GM12892 (cell line): Measurements from ENCODE around the gene MED8.
"Not testable (repeated sequence)": the region's sequence is repeated elsewhere in the genome, so short reads cannot be mapped to it uniquely, and the experiment has no call there.

ENCODE experiments used
- DNase-seq: peaks from one replicate; pipeline ENCODE4 v3.0.0; 2011; ENCODE audit not compliant: insufficient read length
- FAIRE-seq: peaks from 2 replicates; lab custom pipeline; 2011; peaks lifted over from hg19 to GRCh38; lab: Jason Lieb, UNC
- POLR2A ChIP-seq: IDR thresholded peaks from 2 replicates; pipeline ENCODE4 v1.6.1; 2011; ENCODE audit warnings: low read depth, low read length, control low read depth
- POLR2AphosphoS5 ChIP-seq: IDR thresholded peaks from 2 replicates; pipeline ENCODE4 v1.6.1; 2011; ENCODE audit warnings: low read depth, low read length, control low read depth
- TAF1 ChIP-seq: IDR thresholded peaks from 2 replicates; pipeline ENCODE4 v1.6.1; 2011; ENCODE audit warnings: low read depth, mild to moderate bottlenecking, control low read depth, low read length, borderline replicate concordance

Gene MED8

DNA sequence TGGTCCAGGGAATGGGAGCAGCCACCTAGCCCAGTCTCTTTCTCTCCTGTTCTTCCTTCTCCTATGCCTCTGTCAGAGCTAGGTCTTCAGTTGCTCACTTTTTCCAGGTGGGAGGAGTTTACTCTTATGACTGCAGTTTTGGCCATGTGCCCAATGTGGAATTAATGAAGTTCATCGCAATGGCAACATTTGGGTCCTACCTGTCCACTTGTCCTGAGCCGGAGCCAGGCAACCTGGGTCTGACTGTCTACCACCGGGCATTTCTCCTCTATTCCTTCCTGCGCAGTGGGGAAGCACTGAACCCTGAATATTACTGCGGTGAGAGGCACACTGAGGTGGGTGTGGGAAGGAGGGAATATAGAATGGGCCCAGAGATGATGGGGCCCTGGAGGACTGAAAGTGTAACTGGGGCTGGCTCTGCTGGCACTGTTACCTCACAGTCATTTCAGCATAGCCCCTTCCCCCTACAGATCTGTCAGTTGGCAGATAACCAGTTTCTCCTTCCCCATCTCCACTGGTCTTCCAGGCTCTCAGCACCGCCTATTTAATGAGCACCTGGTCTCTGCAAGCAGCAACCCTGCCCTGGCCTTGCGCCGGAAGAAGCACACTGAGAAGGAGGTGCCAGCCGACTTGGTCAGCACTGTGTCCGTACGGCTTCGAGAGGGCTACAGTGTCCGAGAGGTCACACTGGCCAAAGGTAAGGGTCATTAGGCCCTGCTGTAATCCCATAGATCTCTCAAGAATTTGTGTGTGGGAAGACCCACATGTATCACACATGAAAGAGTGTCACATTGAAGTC lies 30.2 kb upstream of the MED8 start:
- FAIRE-seq: no peak
- TF ChIP-seq POLR2AphosphoS5: no peak
- no peak for TF ChIP-seq TAF1
- no peak for TF ChIP-seq POLR2A
- DNase-seq: no peak

DNA sequence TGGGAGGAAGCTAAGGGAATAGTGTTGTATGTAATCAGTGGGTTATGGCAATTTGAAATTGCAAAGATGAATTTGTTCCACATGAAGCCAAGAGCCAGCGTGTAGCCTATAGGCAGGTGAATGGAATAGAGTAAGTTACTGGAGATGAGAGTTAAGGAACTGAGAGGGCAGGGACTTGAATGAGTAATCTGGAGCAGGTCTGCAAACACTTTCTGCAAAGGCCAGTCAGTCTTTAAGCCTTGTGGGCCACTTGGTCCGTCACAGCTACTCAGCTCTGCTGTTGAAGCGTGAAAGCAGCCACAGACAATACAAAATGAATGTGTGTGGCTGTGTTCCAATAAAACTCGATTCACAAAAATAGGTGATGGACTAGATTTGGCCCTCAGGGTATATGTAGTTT lies 29.3 kb upstream of the MED8 start:
- FAIRE-seq (no peak), DNase-seq (no peak)
- no peak for TF ChIP-seq POLR2A
- TF ChIP-seq TAF1: no peak
- no peak for TF ChIP-seq POLR2AphosphoS5

DNA sequence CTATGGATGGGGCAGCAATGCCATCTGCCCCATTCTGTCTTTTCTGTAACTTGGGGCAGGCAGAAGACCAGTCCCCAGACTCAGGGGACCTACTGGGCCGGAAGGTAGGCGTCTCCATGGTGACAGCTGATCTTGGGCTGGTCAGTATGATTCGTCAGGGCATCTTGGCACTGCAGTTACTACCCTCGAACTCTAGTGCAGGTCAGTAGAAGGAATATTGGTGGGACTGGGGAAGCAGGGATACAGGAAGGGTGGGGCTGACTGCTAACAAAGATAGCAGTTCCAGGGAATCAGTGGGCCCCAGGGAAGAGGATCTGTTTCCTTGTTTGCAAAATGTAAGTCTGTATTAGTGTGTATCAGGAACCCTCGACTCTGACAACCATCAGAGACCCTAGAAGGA lies 26.3 kb upstream of the MED8 start:
- no peak for FAIRE-seq
- no peak for DNase-seq
- TF ChIP-seq POLR2AphosphoS5 (no peak), TAF1 (no peak), POLR2A (no peak)

DNA sequence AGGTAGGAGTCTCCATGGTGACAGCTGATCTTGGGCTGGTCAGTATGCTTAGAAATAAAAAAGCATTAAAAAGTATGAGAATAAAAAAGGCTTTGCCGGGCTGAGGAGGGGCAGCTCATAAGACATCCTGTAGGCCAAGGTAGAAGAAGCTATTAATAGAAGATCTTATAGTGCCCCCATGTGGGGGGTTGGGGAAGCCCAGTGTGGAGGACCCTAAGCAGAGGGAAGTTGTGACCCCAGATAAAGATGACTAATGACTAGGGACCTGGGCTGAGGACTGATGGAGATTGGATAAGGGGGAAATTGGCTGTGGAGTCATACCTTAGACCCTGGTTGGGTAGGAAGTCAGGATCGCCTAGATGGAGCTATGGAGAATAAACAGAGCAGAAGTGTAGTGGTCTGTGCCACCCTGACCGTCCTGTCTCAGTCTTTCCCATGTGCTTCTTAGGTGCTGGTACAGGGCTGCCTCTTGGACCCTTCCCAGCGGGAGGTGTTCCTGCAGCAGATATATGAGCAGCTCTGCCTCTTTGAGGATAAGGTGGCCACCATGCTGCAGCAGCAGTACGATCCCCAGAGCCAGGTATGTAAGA lies 25.1 kb upstream of the MED8 start:
- TF ChIP-seq TAF1: no peak
- TF ChIP-seq POLR2AphosphoS5: no peak
- TF ChIP-seq POLR2A: no peak
- FAIRE-seq: no peak
- no peak for DNase-seq

DNA sequence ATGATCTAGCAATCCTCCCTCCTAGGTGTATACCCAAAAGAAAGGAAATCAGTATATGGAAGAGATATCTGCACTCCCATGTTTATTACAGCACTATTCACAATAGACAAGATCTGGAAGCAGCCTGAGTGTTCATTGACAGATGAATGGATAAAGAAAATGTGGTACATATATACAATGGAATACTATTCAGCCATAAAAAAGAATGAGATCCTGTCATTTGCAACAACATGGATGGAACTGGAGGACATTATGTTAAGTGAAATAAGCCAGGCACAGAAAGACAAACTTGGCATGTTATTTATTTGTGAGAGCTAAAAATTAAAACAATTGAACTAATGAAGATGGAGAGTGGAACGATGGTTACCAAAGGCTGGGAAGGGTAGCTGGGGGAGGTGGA lies 23.8 kb upstream of the MED8 start:
- DNase-seq, FAIRE-seq: not testable (repeated sequence)

DNA sequence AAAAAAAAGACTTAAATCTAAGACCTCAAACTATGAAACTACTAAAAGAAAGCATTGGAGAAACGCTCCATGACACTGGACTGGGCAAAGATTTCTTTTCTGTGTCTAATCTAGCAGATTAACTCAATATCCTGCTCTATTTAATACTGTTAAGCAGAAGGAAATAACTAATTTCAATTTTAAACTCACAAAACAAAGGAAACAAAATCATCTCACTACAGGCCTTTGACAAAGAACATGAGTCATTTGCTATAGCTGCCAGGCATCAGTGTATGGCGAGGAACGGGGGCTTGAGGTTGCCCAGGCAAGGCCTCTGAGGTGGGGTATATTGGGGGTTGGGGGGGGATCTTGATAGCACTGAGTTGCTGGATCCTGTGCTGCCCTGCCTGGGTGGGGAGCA lies 21.0 kb upstream of the MED8 start:
- FAIRE-seq (no peak), DNase-seq (no peak)
- TF ChIP-seq TAF1 (no peak), POLR2AphosphoS5 (no peak), POLR2A (no peak)

DNA sequence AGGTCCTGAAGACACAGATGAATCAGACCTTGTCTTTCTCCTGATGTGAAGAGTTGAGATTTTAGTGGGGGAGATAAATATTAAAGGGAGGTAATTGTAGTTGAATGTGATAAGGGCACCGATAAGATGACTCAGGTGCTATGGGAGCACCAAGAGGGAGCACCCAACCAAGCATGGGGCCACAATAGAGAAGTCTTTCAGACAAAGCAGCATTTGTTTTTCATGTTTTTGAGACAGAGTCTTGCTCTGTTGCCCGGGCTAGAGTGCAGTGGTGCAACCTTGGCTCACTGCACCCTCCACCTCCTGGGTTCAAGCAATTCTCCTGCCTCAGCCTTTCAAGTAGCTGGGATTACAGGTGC lies 16.3 kb upstream of the MED8 start:
- TF ChIP-seq TAF1 (no peak), POLR2A (no peak), POLR2AphosphoS5 (no peak)
- FAIRE-seq (no peak), DNase-seq (no peak)

DNA sequence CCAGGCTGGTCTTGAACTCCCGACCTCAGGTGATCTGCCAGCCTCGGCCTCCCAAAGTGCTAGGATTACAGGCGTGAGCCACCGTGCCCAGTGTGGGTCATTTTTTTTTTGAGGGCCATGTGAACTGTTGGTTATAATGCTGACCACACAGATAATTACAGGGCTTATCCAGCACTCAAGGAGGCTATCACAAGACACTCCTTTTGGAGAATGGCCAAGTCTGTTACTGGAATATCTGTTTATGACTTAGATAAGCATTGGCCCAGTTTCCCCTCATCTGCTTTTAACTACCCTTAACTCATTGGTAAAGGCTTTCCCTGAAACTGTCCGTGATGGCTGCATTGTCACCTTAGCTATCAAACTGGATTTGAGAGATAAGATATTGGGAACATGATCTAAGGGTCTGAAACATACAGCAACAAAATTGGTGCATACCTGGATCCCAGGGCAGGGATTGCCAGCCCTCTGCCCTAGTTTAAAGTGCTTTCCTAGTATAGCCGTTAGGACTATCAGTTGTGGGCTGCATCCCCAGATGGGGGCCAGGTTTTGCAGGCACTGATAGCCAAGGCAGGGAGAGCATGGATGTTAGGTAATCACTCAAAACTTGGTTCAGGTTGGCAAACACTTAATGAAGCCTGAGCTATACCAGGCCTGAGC lies 15.7 kb upstream of the MED8 start:
- no peak for DNase-seq
- FAIRE-seq: no peak
- TF ChIP-seq POLR2A: no peak
- TF ChIP-seq TAF1: no peak
- no peak for TF ChIP-seq POLR2AphosphoS5

DNA sequence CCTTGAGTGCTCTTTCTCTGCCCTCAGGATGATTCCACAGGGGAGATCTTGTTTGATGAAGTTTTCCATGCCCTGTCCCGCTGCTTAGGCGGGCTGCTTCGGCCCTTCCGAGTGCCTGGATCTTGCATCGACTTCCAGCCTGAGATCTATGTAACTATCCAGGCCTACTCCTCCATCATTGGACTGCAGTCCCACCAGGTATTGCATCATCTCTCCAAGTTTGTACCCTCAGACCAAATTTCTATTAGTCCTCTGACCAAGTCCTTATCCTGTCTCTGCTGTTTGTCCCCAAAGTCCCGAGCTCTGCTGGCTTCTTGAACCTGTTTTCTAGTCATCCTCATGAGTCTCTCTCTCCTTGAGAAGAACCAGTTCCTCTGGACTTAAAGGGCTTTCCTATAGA lies 14.8 kb upstream of the MED8 start:
- TF ChIP-seq POLR2AphosphoS5 (no peak), POLR2A (no peak), TAF1 (no peak)
- FAIRE-seq: no peak
- no peak for DNase-seq

DNA sequence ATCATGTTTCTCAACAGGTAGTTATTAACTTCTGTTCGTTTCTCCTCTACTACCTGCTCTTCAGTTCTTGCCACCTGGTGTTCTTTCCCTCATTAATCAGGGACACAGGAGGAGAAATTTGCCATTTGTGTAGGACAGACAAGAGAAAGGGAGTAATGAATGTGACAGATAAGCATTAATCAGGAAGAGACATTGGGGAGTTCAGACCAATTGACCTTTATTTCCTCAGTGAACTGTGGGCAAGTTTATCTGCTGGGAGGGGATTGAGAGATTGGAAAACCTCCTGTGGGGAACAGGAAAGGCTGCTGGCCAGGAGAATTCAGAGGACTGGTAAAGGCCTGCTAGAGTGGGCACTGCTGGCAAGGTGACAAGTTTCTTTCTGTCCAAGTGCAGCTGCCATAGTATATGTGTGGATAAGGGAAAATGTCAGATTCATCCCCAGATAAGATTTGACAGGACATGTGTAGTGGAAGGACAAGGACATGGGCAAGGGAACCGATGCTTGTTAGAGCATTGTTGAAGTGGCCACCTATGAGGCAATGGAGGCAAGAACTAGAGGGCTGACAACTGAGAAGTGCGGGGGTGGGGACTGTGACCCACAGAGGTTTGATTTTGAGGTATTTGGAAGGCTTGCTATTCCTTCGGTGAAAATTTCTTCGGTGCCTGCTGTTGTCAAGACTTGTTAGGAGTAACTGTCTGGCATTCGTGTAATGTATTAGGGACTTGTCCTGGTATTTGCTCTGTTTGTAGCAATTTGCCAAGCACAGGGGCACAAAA lies 12.7 kb upstream of the MED8 start:
- FAIRE-seq: no peak
- DNase-seq: no peak

DNA sequence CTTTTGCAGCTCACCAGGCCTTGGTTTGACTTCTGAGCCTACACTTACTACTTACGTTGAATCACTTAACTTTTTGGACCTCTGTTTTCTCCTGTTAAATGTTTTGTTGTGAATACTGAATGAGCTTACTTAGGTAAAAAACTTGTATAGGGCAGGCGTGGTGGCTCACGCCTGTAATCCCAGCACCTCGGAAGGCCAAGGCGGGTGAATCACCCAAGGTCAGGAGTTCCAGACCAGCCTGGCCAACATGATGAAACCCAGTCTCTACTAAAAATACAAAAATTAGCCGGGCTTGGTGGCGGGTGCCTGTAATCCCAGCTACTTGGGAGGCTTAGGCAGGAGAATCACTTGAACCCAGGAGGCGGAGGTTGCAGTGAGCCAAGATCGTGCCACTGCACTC lies 10.8 kb upstream of the MED8 start:
- not testable (repeated sequence) for DNase-seq, FAIRE-seq

More for the DNA sequence above, 12.7 kb upstream of the MED8 start:
- TF ChIP-seq POLR2A (no peak), POLR2AphosphoS5 (no peak), TAF1 (no peak)

DNA sequence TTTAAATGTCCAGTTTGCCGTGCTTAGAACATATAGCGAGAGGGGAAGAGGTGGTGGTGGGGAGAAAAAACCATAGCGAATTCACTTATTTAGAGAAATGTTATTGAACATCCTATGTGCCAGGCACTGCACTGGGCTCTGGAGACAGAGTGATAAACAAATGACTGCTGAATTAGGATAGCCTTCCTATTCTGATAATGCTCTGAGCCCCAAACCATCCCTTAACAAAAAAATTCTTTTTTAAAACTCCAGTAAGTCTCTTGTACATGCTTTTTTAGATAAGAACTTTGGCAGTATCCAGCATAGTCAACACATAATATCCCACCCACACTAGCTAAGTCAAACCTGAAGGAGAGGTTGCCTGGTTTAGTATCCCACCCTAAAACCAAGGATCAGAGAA lies 8.6 kb upstream of the MED8 start:
- DNase-seq (no peak), FAIRE-seq (no peak)
- TF ChIP-seq POLR2A: no peak
- TF ChIP-seq POLR2AphosphoS5: no peak
- TF ChIP-seq TAF1: no peak
